ENCODE data around the gene SLC29A1.

GRCh38 chr6:44201200-44201599 lies 22.2 kb upstream of the SLC29A1 start:
- TF ChIP-seq EP300 (IDR thresholded peaks at IDR 0.05) (no peak), CTCF (IDR thresholded peaks at IDR 0.05) (no peak), POLR2A (IDR thresholded peaks at IDR 0.05) (no peak), POLR2AphosphoS5 (IDR thresholded peaks at IDR 0.05) (no peak)
